NCI-H1930 (cell line): ENCODE results near the gene HADHA.
"Not testable (repeated sequence)": the region's sequence is repeated elsewhere in the genome, so short reads cannot be mapped to it uniquely, and the experiment has no call there.

Experiments
- DNase-seq, 2 experiments: peaks; one replicate each; lab custom pipeline; 2025; lab: John Stamatoyannopoulos, UW

The HADHA gene

GRCh38 chr2:26244309-26245230, at the start of gene HADHA, which contains the start of gene HADHB:
Gene HADHA (minus strand): TSS chr2:26244632. CDS start chr2:26244596, 36 bp downstream.
Gene HADHB (plus strand): TSS chr2:26244939. CDS start chr2:26254255, 9,316 bp downstream.
- peak; percentile 85 to 86 for DNase-seq

GRCh38 chr2:26292646-26293045, 48.2 kb upstream of the HADHA start:
- no peak for DNase-seq

DNA sequence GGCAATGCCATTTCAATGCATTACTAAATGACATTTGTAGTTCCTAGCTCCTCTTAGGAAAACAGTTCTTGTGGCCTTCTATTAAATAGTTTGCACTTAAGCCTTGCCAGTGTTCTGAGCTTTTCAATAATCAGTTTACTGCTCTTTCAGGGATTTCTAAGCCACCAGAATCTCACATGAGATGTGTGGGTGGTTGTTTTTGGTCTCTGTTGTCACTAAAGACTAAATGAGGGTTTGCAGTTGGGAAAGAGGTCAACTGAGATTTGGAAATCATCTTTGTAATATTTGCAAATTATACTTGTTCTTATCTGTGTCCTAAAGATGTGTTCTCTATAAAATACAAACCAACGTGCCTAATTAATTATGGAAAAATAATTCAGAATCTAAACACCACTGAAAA, 45.6 kb upstream of the HADHA start:
- no peak for DNase-seq

DNA sequence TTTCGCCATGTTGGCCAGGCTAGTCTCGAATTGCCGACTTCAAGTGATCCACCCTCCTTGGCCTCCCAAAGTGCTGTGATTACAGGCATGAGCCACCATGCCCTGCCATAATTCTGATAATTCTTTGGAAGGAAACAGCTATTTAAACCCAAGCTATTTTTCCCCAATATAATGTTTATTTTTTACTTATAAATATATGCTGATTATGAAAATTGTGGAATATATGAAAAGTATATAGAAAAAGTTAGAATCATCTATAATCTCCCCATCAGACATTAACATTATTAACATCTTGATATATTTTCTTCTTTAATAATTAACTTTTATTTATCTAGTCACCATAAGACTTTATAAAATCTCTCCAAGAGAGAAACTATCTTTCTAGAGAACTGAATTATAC, 41.5 kb upstream of the HADHA start:
- no peak for DNase-seq

DNA sequence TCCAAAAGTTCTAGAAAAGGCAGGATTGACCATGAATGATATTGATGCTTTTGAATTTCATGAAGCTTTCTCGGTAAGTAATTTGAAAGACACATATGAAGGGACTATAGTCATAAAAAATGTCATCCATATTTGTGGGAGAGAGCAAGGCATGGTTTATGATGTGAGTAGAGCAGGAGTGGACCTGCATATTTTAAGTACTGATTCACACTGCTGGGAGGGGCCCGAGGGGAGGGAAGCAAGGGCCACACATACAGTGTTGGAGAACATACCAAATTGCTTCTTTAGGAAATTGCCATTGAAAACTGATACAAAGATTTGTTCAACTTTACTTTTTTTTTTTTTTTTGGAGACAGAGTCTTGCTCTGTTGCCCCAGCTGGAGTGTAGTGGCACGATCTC, 39.7 kb upstream of the HADHA start:
- no peak for DNase-seq

GRCh38 chr2:26283606-26284005, 39.2 kb upstream of the HADHA start:
- DNase-seq: no peak

DNA sequence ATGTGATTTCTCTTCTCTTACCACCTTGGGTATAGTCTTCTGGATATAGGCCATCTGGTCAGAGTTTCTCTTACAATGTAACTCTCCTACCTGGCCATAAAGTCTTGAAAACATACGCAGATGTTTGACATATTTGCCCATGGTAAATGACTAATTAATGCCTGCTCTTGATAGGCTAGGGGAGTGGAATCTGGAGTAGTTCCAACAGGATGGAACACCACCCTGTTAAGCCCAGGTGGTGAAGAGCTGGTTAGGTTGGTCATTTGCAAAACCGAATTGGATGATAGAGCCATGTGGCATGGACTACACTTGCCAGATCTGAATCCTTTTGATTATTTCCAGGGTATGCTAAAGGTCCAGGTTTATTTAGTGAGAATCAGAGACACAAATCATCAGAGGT, 36.8 kb upstream of the HADHA start:
- no peak for DNase-seq

DNA sequence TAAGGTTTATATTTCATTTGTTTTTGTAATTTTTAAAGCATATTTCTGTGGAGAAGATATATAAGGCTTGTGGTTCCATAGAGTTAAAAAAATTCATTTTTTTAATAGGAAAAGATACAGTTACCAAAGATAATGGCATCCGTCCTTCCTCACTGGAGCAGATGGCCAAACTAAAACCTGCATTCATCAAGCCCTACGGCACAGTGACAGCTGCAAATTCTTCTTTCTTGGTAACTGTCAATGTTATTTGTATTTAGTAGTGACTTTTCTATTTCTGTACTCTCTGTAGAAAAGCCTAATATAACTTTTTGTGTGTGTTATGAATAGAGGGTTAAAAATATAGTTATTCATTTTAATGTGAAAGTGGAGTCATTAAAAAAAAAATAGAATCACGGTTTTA, 35.5 kb upstream of the HADHA start:
- DNase-seq: no peak

DNA sequence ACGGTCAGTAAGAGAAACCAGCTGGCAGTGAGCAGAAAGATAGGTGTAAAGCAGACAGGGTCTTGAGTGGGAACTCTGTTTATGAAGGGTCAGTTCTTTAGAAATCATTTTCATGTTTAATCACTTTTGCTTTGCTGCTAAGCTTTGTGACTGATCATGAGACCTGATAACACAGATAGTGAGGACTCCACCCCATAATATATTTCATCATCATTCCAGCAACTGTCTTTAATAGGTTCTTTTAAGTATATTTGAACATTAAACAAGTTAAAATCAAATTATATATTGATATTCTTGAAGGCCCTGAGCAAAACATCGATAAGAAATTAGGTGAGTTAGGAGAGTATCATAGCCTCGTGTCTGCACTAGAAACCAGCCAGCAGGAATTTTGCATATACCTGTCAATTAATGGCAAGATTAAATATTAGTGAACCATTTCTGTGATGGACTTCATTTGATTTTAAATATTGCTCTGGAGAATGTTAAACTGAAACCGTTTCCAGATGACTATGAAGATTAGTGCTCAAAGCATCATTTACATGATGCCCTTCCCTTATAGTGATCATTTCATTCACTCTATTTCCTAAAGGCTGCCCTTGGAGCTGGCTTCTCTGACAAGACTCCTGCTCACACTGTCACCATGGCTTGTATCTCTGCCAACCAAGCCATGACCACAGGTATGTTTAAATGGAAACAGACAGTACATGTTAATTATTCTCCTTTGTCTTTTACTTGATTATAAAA, 32.2 kb upstream of the HADHA start:
- no peak for DNase-seq

GRCh38 chr2:26274058-26274613, 29.7 kb upstream of the HADHA start:
- DNase-seq: no peak

GRCh38 chr2:26273501-26273900, 29.1 kb upstream of the HADHA start:
- DNase-seq: no peak

DNA sequence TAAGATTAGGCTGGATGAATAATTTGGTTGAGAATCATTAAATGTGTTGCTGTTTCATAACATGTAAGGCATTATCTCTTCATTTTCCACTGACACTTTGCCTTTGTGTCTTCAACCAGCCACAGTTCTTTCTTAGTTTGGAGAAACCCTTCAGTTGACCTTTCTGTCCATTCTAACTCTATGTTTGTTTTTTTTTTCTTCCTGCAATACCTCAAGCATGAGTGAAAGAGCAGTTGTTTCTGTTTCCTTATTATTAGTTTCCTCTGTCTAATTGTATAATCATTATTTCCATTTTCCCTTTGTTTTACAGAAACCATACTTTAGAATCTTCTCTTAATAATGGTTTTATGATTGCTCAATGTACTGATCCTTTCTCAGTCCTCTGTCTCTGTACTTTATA, 25.9 kb upstream of the HADHA start:
- DNase-seq: no peak

- DNase-seq: no peak
Measured at GRCh38 chr2:26269571-26270158, 25.2 kb upstream of the HADHA start.

- DNase-seq: not testable (repeated sequence)
Measured at GRCh38 chr2:26268670-26269385, 24.4 kb upstream of the HADHA start.

DNA sequence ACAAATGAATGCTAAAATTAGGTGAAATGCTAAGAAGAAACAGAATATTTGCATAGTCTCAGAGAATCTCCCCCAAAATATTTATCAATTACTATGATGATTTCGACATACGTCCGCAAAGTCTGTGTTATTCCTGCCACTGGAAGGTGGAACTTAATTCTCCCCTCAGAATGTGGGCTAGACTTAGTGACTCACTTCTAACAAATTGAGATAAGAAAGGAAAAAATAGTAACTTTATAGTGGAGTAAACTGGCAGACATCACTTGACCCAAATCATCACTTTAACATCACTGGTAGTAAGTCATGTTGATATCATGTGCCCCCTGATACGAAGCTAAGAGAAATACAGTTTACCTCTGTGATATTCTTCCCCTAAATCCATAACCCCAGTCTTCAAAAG, 23.8 kb upstream of the HADHA start:
- no peak for DNase-seq

DNA sequence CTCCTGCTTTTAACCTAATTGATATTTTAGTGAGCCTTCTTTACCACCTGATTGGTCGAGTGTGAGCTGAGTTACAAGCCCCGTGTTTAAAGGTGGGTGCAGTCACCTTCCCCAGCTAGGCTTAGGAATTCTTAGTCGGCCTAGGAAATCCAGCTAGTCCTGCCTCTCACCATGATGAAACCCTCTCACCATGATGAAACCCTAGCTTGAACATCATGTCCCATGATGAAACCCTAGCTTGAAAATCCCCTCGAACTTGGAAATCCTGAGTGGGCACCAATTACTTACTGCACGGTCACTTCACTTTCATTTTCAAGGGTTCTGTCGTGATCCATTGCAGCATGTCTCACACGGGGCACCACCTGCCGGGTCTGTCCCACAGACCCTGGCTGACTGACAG, 14.4 kb upstream of the HADHA start:
- DNase-seq: not testable (repeated sequence)

- no peak for DNase-seq
Measured at GRCh38 chr2:26255759-26256384, 11.4 kb upstream of the HADHA start.

GRCh38 chr2:26251893-26252292, 7.5 kb upstream of the HADHA start:
- no peak for DNase-seq

- DNase-seq: no peak
Measured at GRCh38 chr2:26249625-26250024, 5.2 kb upstream of the HADHA start.

- no peak for DNase-seq
Measured at GRCh38 chr2:26246818-26247217, 2.4 kb upstream of the HADHA start.

DNA sequence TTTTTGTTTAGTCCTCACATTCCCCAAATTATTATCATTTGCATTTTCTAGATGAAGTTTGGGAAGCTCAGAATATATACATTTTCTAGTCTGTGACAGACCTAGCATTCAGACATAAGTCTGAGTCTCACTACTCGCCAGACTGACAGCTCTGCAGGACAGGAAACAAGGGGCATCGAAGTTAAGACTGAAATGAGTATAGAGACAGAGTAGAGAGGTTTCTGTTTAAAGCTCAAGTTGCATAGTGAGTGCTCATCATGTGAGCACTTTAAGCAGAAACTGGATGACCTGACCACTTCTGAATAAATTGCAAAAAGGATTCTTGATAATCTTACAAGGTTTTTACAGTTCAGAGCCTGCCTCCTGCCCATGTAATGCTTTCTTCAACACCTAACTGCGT, 1.4 kb upstream of the HADHA start:
- no peak for DNase-seq
